ENCODE results near the gene PPFIBP2.

The PPFIBP2 gene

GRCh38 chr11:7671347-7672215 lies 157.8 kb downstream of the PPFIBP2 start:
- no peak for DNase-seq

GRCh38 chr11:7672276-7672959 lies 158.6 kb downstream of the PPFIBP2 start:
- no peak for DNase-seq

GRCh38 chr11:7672960-7673723 lies 159.3 kb downstream of the PPFIBP2 start, which contains the start of gene CYB5R2:
TSS of gene CYB5R2 (minus strand) at chr11:7673500. CDS start at chr11:7672825, 675 bp downstream.
- DNase-seq, result no peak

- no peak for DNase-seq
Observed at GRCh38 chr11:7673724-7674434, 160.1 kb downstream of the PPFIBP2 start.

GRCh38 chr11:7675631-7676030 lies 161.8 kb downstream of the PPFIBP2 start:
- DNase-seq, result no peak

GRCh38 chr11:7677071-7677470 lies 163.3 kb downstream of the PPFIBP2 start:
- DNase-seq, result no peak

- DNase-seq, result no peak
Observed at GRCh38 chr11:7677796-7678201, 164.0 kb downstream of the PPFIBP2 start.

GRCh38 chr11:7683571-7683970 lies 169.8 kb downstream of the PPFIBP2 start:
- DNase-seq, result no peak

- DNase-seq, result no peak
Observed at GRCh38 chr11:7686761-7687160, 173.0 kb downstream of the PPFIBP2 start.

GRCh38 chr11:7687386-7687785 lies 173.6 kb downstream of the PPFIBP2 start:
- no peak for DNase-seq

GRCh38 chr11:7688238-7688826 lies 174.5 kb downstream of the PPFIBP2 start:
- peak in 1 of 2 donors; percentile 23 for DNase-seq

- no peak for DNase-seq
Observed at GRCh38 chr11:7689239-7689638, 175.4 kb downstream of the PPFIBP2 start.

- DNase-seq, result no peak
Observed at GRCh38 chr11:7690648-7691047, 176.8 kb downstream of the PPFIBP2 start.

GRCh38 chr11:7691759-7692350 lies 178.1 kb downstream of the PPFIBP2 start:
- DNase-seq, result no peak

GRCh38 chr11:7692426-7692825 lies 178.6 kb downstream of the PPFIBP2 start:
- no peak for DNase-seq

- no peak for DNase-seq
Observed at GRCh38 chr11:7694235-7694634, 180.4 kb downstream of the PPFIBP2 start.

GRCh38 chr11:7696424-7696823 lies 182.6 kb downstream of the PPFIBP2 start:
- no peak for DNase-seq
